CD4-positive, CD25-positive, alpha-beta regulatory T cell (primary cell): Measurements from ENCODE around the gene MSLN. TPM values are rescaled to one million over a fixed set of nuclear protein-coding genes. Genes with fewer than 3 reads are reported as not detected.
A peak's percentile ranks its signal among the peaks of the same experiment; 100 is the strongest.

Source experiments
- ATAC-seq, 2 donors: fragments of 150-1000 bp; cut with Tn5 transposase; one replicate each; pipeline ENCODE4 v1.10.0; 2021; ENCODE audit warnings: low read depth in 2 of 2, moderate number of reproducible peaks in 2 of 2, moderate library complexity in 1 of 2
- DNase-seq, 3 donors: peaks; one replicate each; pipeline versions ENCODE4 v3.0.0 to v3.0.0-alpha.2; 2012 to 2022; ENCODE audit warnings: mixed read lengths in 1 of 3
- H3K27ac ChIP-seq: one replicate; pipeline ENCODE4 v1.7.0; 2013; ENCODE audit warnings: mild to moderate bottlenecking, low read length; ENCODE audit not compliant: insufficient read depth, poor library complexity, severe bottlenecking
- H3K27me3 ChIP-seq: one replicate; pipeline ENCODE4 v1.7.0; 2013; ENCODE audit warnings: low read length; ENCODE audit not compliant: control insufficient read depth, insufficient read depth
- H3K36me3 ChIP-seq: one replicate; pipeline ENCODE4 v1.7.0; 2013; ENCODE audit warnings: mild to moderate bottlenecking, low read length, moderate library complexity; ENCODE audit not compliant: control insufficient read depth, insufficient read depth
- H3K4me1 ChIP-seq: 2 replicates; pipeline ENCODE4 v1.7.0; 2013; ENCODE audit warnings: mild to moderate bottlenecking, low read length; ENCODE audit not compliant: insufficient read depth, control insufficient read depth, poor library complexity, severe bottlenecking
- H3K4me3 ChIP-seq: one replicate; pipeline ENCODE4 v1.7.0; 2013; ENCODE audit warnings: low read depth, mild to moderate bottlenecking, low read length, moderate library complexity
- H3K9me3 ChIP-seq, 2 experiments: 1 replicate in 1 of 2; 2 replicates in 1 of 2; pipeline ENCODE4 v1.7.0; 2013; ENCODE audit warnings: low read length in 2 of 2, mild to moderate bottlenecking in 1 of 2, moderate library complexity in 1 of 2; ENCODE audit not compliant: control insufficient read depth in 2 of 2
- H3K27ac Mint-ChIP-seq, 3 donors: one replicate each; pipeline ENCODE4 v1.8.0; 2020 to 2022; ENCODE audit warnings: mild to moderate bottlenecking in 3 of 3, mixed read lengths in 3 of 3, moderate library complexity in 2 of 3
- H3K27me3 Mint-ChIP-seq: one replicate; pipeline ENCODE4 v1.8.0; 2022; ENCODE audit warnings: mild to moderate bottlenecking, mixed read lengths
- H3K36me3 Mint-ChIP-seq: one replicate; pipeline ENCODE4 v1.8.0; 2020; ENCODE audit warnings: mixed read lengths
- H3K4me1 Mint-ChIP-seq, 4 donors: one replicate each; pipeline ENCODE4 v1.8.0; 2020 to 2022; ENCODE audit warnings: mixed read lengths in 4 of 4, mild to moderate bottlenecking in 1 of 4
- H3K4me3 Mint-ChIP-seq, 4 donors: one replicate each; pipeline ENCODE4 v1.8.0; 2020 to 2022; ENCODE audit warnings: mild to moderate bottlenecking in 4 of 4, mixed read lengths in 4 of 4, moderate library complexity in 3 of 4
- H3K9me3 Mint-ChIP-seq, 7 donors: one replicate each; pipeline ENCODE4 v1.8.0; 2020 to 2022; ENCODE audit warnings: mixed read lengths in 7 of 7, mild to moderate bottlenecking in 3 of 7, moderate library complexity in 2 of 7
- polyA plus RNA-seq, 4 donors: library from polyadenylated mRNA; unstranded; fragments of 300-500 nt; fragmentation: Illumina TruSeq; gene quantifications; one replicate each; pipeline ENCODE4 v1.2.3, GENCODE V29; 2021
- total RNA-seq: library from RNA; stranded (reverse); gene quantifications from one replicate; pipeline ENCODE4 v1.2.3, GENCODE V29; 2022

Gene MSLN
- total and polyA plus RNA-seq, 5 donors from 2014 or later = not detected

GRCh38 chr16:778447-778846 lies 17.9 kb downstream of the MSLN start:
- DNase-seq = no peak
- H3K27me3 ChIP-seq = no peaks in the 10 kb centered on the region

GRCh38 chr16:778909-779527 lies 18.5 kb downstream of the MSLN start:
- H3K36me3 ChIP-seq = no peaks in the 10 kb centered on the region
- Mint-ChIP-seq H3K9me3 (peaks cover 0 to 2% (median 0%) of the 10 kb centered on the region in 7 donors), H3K27ac (no peak overlapping the region)

More at GRCh38 chr16:778447-778846, 17.9 kb downstream of the MSLN start:
- H3K27ac ChIP-seq = no peak overlapping the region
- H3K27ac Mint-ChIP-seq = no peak overlapping the region
- no peaks in the 10 kb centered on the region for H3K36me3 ChIP-seq
- peaks cover 0 to 2% (median 0%) of the 10 kb centered on the region in 7 donors for H3K9me3 Mint-ChIP-seq
- no peak overlapping the region for H3K4me3 ChIP-seq
- no peaks in the 10 kb centered on the region for H3K4me1 Mint-ChIP-seq
- ATAC-seq = peak in 1 of 2 donors; percentile 13
- H3K4me3 Mint-ChIP-seq = no peak overlapping the region
- H3K4me1 ChIP-seq = no peaks in the 10 kb centered on the region
- H3K36me3 Mint-ChIP-seq = no peaks in the 10 kb centered on the region
- H3K27me3 Mint-ChIP-seq = no peaks in the 10 kb centered on the region
- no peaks in the 10 kb centered on the region for H3K9me3 ChIP-seq

GRCh38 chr16:779561-779960 lies 19.0 kb downstream of the MSLN start:
- peaks cover 0 to 2% (median 0%) of the 10 kb centered on the region in 7 donors for H3K9me3 Mint-ChIP-seq
- H3K27ac ChIP-seq = no peak overlapping the region
- no peaks in the 10 kb centered on the region for H3K27me3 Mint-ChIP-seq
- no peaks in the 10 kb centered on the region for H3K4me1 Mint-ChIP-seq
- DNase-seq = no peak
- H3K9me3 ChIP-seq = no peaks in the 10 kb centered on the region
- H3K36me3 Mint-ChIP-seq = no peaks in the 10 kb centered on the region
- H3K4me3 ChIP-seq = no peak overlapping the region
- no peaks in the 10 kb centered on the region for H3K4me1 ChIP-seq
- H3K27ac Mint-ChIP-seq = no peak overlapping the region
- no peak for ATAC-seq
- no peak overlapping the region for H3K4me3 Mint-ChIP-seq
- no peaks in the 10 kb centered on the region for H3K27me3 ChIP-seq
- no peaks in the 10 kb centered on the region for H3K36me3 ChIP-seq

More at GRCh38 chr16:778909-779527, 18.5 kb downstream of the MSLN start:
- Histone ChIP-seq H3K4me1 (no peaks in the 10 kb centered on the region), H3K9me3 (no peaks in the 10 kb centered on the region), H3K27me3 (no peaks in the 10 kb centered on the region), H3K27ac (no peak overlapping the region), H3K4me3 (no peak overlapping the region)
- Mint-ChIP-seq H3K27me3 (no peaks in the 10 kb centered on the region), H3K4me3 (no peak overlapping the region), H3K4me1 (no peaks in the 10 kb centered on the region), H3K36me3 (no peaks in the 10 kb centered on the region)
- no peak for ATAC-seq
- no peak for DNase-seq

GRCh38 chr16:780296-780695 lies 19.8 kb downstream of the MSLN start:
- Mint-ChIP-seq H3K4me3 (no peak overlapping the region), H3K4me1 (peaks cover 0 to 2% (median 0%) of the 10 kb centered on the region in 4 donors), H3K27ac (no peak overlapping the region), H3K9me3 (peaks cover 0 to 2% (median 0%) of the 10 kb centered on the region in 7 donors), H3K36me3 (no peaks in the 10 kb centered on the region), H3K27me3 (no peaks in the 10 kb centered on the region)
- Histone ChIP-seq H3K36me3 (no peaks in the 10 kb centered on the region), H3K27me3 (no peaks in the 10 kb centered on the region), H3K4me3 (no peak overlapping the region), H3K4me1 (peaks cover 2% of the 10 kb centered on the region), H3K27ac (no peak overlapping the region), H3K9me3 (no peaks in the 10 kb centered on the region)
- no peak for ATAC-seq
- DNase-seq = no peak

- Histone ChIP-seq H3K9me3 (no peaks in the 10 kb centered on the region), H3K27ac (no peak overlapping the region), H3K27me3 (no peaks in the 10 kb centered on the region), H3K36me3 (peaks cover 5% of the 10 kb centered on the region), H3K4me1 (peaks cover 6% of the 10 kb centered on the region), H3K4me3 (no peak overlapping the region)
- Mint-ChIP-seq H3K27ac (no peak overlapping the region), H3K4me1 (peaks cover 0 to 4% (median 0%) of the 10 kb centered on the region in 4 donors), H3K27me3 (no peaks in the 10 kb centered on the region), H3K36me3 (no peaks in the 10 kb centered on the region), H3K9me3 (peaks cover 0 to 2% (median 0%) of the 10 kb centered on the region in 7 donors), H3K4me3 (no peak overlapping the region)
- ATAC-seq (no peak), DNase-seq (no peak)
Measured at GRCh38 chr16:781346-782010, 20.9 kb downstream of the MSLN start.

DNA sequence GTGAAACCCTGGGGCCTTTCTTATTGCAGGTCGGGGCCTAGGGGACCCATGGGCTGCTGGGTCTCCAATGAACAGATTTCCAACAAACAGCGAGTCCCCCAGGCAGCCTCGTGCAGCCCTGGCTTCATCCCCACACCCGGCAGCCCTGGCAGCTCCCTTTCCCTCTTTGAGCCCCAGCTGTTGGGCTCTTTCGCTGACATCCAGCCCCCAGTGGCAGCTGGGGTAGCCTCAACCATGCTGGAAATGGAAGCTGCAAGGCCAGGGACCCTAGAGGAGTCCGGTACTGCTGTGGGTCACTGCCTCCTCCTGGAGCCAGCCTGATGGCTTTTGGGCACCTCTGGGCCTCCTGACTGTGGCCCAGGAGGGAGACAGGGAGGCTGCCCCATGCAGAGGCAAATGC lies 21.7 kb downstream of the MSLN start:
- H3K27ac ChIP-seq = no peak overlapping the region
- ATAC-seq = no peak
- H3K9me3 ChIP-seq = no peaks in the 10 kb centered on the region
- peaks cover 0 to 9% (median 0%) of the 10 kb centered on the region in 4 donors for H3K4me1 Mint-ChIP-seq
- H3K27me3 Mint-ChIP-seq = no peaks in the 10 kb centered on the region
- H3K27me3 ChIP-seq = no peaks in the 10 kb centered on the region
- H3K9me3 Mint-ChIP-seq = peaks cover 0 to 2% (median 0%) of the 10 kb centered on the region in 7 donors
- no peaks in the 10 kb centered on the region for H3K36me3 Mint-ChIP-seq
- peaks cover 7% of the 10 kb centered on the region for H3K36me3 ChIP-seq
- H3K4me3 Mint-ChIP-seq = no peak overlapping the region
- H3K4me3 ChIP-seq = no peak overlapping the region
- no peak for DNase-seq
- no peak overlapping the region for H3K27ac Mint-ChIP-seq
- peaks cover 12% of the 10 kb centered on the region for H3K4me1 ChIP-seq

DNA sequence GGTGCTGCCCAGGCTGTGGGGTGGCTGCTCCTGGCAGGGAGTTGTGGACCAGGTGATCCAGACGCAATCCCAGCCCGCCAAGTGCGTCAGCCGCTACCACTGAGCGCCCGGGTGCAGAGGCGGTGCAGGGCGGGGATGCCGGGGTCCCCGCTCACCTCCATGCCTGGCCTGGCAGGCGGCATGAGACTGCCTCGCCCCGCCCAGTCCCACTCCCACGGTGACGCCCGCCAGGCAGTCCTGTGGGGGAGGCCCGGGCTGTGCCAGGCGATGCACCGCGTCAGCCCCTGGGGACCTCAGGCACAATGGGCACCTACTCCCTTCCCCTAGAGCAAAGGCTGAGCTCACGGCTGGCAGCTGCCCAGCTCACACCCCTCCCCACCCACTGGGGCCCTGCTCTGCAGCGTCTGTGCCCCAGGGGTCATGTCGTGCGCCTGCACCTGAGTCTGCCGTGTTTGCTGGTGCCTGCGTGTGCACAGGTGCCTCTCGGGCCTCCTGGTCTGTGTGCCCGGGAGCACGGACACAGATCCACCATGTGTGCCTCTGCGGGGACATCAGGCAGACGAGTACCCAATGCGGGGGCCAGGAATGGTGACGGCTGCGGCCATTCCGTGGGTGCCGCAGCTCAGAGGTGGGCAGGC lies 22.4 kb downstream of the MSLN start:
- H3K4me3 ChIP-seq = no peak overlapping the region
- H3K27ac ChIP-seq = no peak overlapping the region
- no peaks in the 10 kb centered on the region for H3K9me3 ChIP-seq
- DNase-seq = no peak
- no peaks in the 10 kb centered on the region for H3K27me3 Mint-ChIP-seq
- peaks cover 7% of the 10 kb centered on the region for H3K36me3 ChIP-seq
- no peak overlapping the region for H3K4me3 Mint-ChIP-seq
- peaks cover 0 to 2% (median 0%) of the 10 kb centered on the region in 7 donors for H3K9me3 Mint-ChIP-seq
- no peaks in the 10 kb centered on the region for H3K27me3 ChIP-seq
- ATAC-seq = no peak
- H3K27ac Mint-ChIP-seq = no peak overlapping the region
- no peaks in the 10 kb centered on the region for H3K36me3 Mint-ChIP-seq
- H3K4me1 ChIP-seq = peaks cover 18% of the 10 kb centered on the region
- H3K4me1 Mint-ChIP-seq = peaks cover 0 to 13% (median 0%) of the 10 kb centered on the region in 4 donors
